ENCODE data around the gene SMAD9. TPM values are rescaled to one million over a fixed set of nuclear protein-coding genes. Genes with fewer than 3 reads are reported as not detected.

Gene SMAD9
- total and polyA plus RNA-seq, 2 of the 8 experiments (the other 6 are each of a cell fraction or from before 2014, with no cell fraction given): 0.45 to 1.0 TPM

- TF ChIP-seq CHD7 (IDR thresholded peaks at IDR 0.05; ENCODE audit: insufficient replicate concordance, low read length): no peak
- TF ChIP-seq SP2 (IDR thresholded peaks at IDR 0.05; ENCODE audit: low read length): no peak
- TF ChIP-seq BACH1 (IDR thresholded peaks at IDR 0.05; ENCODE audit: low read length): no peak
- TF ChIP-seq CTBP2 (IDR thresholded peaks at IDR 0.05; ENCODE audit: borderline replicate concordance, insufficient read depth, insufficient read length, low read length): no peak
- no peak for TF ChIP-seq SP1 (IDR thresholded peaks at IDR 0.05; ENCODE audit: low read depth, low read length)
- TF ChIP-seq KDM1A (IDR thresholded peaks at IDR 0.05; ENCODE audit: borderline replicate concordance, low read length): no peak
- no peak for TF ChIP-seq CHD1 (IDR thresholded peaks at IDR 0.05; ENCODE audit: low read depth, low read length)
- TF ChIP-seq GABPA (IDR thresholded peaks at IDR 0.05; ENCODE audit: borderline replicate concordance, insufficient read depth, low read length): no peak
- TF ChIP-seq TBP (IDR thresholded peaks at IDR 0.05; ENCODE audit: low read depth, low read length): no peak
- TF ChIP-seq RNF2 (IDR thresholded peaks at IDR 0.05; ENCODE audit: borderline replicate concordance, low read depth, low read length, missing control alignments, poor library complexity, severe bottlenecking): no peak
- TF ChIP-seq NRF1 (IDR thresholded peaks at IDR 0.05; ENCODE audit: low read depth, low read length): no peak
- no peak for TF ChIP-seq SIN3A (conservative IDR thresholded peaks at IDR 0.05 in 1 of 2, IDR thresholded peaks at IDR 0.05 in 1 of 2; ENCODE audit: low read depth in 1 of 2, low read length in 2 of 2)
Observed at GRCh38 chr13:36834299-36834698, 85.7 kb downstream of the SMAD9 start (continued).
